ENCODE results near the gene RPP30. TPM values are rescaled to one million over a fixed set of nuclear protein-coding genes. Genes with fewer than 3 reads are reported as not detected.

The RPP30 gene
- total and polyA plus RNA-seq, 2 of the 13 experiments (the other 11 are each of a cell fraction or from before 2014, with no cell fraction given) = 27.1 to 65.0 TPM

DNA sequence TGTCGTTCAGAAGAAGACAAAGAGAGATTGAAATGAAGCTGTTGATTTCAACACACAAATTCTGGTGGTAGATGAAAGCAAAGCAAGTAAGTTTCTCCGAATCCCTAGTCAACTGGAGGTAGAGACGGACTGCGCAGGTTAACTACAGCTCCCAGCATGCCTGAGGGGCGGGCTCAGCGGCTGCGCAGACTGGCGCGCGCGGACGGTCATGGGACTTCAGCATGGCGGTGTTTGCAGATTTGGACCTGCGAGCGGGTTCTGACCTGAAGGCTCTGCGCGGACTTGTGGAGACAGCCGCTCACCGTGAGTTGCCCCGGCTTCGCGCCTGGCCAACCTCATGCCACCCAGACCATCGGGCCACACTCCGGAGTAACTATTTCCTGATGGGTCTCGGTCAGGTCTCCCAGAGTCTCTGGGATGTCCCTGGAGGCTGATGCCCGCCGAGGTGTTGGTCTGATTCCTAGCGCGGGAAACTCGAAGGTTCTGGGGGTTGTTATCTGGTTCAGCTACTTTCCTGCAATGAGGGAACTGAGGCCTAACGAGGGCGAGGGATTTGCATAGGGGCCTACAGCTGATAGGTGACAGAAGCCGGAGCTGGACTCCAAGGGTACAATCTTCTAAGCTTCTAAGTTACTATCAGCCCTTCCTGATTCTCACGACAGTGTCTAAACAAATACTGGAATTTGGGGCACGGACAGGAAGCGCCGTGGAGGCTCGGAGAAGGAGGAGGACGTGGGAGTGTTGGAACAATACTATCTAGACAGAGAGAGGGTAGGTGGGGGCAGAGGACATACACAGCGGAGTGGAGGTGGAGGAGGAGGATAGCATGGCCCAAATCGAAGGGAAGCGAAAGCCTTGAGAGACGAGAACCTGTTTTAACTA, at the start of gene RPP30 (continued):
- peak; percentile 84 for TF ChIP-seq KDM5A (IDR thresholded peaks at IDR 0.05; ENCODE audit: borderline replicate concordance, low read length)
- TF ChIP-seq TFDP2 (CRISPR knock-in tag; IDR thresholded peaks at IDR 0.05) = peak; percentile 86
- peak; percentile 61 for TF ChIP-seq POGZ (CRISPR knock-in tag; IDR thresholded peaks at IDR 0.05)
- TF ChIP-seq JARID2 (CRISPR knock-in tag; IDR thresholded peaks at IDR 0.05; ENCODE audit: insufficient replicate concordance) = peak; percentile 35
- peak; percentile 73 for TF ChIP-seq YEATS2 (CRISPR knock-in tag; IDR thresholded peaks at IDR 0.05; ENCODE audit: borderline replicate concordance)
- TF ChIP-seq HDAC2 (CRISPR knock-in tag; IDR thresholded peaks at IDR 0.05) = peak; percentile 49
- TF ChIP-seq HNF1B (CRISPR knock-in tag; IDR thresholded peaks at IDR 0.05) = peak; percentile 64
- TF ChIP-seq POLR2A (IDR thresholded peaks at IDR 0.05; ENCODE audit: insufficient read depth in 1 of 2, low read depth in 2 of 2, low read length in 2 of 2) = peak; percentile 71 to 79
- TF ChIP-seq, protein P1, sequence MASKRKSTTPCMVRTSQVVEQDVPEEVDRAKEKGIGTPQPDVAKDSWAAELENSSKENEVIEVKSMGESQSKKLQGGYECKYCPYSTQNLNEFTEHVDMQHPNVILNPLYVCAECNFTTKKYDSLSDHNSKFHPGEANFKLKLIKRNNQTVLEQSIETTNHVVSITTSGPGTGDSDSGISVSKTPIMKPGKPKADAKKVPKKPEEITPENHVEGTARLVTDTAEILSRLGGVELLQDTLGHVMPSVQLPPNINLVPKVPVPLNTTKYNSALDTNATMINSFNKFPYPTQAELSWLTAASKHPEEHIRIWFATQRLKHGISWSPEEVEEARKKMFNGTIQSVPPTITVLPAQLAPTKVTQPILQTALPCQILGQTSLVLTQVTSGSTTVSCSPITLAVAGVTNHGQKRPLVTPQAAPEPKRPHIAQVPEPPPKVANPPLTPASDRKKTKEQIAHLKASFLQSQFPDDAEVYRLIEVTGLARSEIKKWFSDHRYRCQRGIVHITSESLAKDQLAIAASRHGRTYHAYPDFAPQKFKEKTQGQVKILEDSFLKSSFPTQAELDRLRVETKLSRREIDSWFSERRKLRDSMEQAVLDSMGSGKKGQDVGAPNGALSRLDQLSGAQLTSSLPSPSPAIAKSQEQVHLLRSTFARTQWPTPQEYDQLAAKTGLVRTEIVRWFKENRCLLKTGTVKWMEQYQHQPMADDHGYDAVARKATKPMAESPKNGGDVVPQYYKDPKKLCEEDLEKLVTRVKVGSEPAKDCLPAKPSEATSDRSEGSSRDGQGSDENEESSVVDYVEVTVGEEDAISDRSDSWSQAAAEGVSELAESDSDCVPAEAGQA (IDR thresholded peaks at IDR 0.05; ENCODE audit: low read depth) = peak; percentile 66
- TF ChIP-seq, protein P1 (CRISPR knock-in tag; IDR thresholded peaks at IDR 0.05; ENCODE audit: borderline replicate concordance) = no peak
- peak; percentile 73; the same call in 1 of the 2 replicates for TF ChIP-seq ZNF598 (CRISPR knock-in tag; IDR thresholded peaks at IDR 0.05; ENCODE audit: borderline replicate concordance)
- TF ChIP-seq, protein P2, sequence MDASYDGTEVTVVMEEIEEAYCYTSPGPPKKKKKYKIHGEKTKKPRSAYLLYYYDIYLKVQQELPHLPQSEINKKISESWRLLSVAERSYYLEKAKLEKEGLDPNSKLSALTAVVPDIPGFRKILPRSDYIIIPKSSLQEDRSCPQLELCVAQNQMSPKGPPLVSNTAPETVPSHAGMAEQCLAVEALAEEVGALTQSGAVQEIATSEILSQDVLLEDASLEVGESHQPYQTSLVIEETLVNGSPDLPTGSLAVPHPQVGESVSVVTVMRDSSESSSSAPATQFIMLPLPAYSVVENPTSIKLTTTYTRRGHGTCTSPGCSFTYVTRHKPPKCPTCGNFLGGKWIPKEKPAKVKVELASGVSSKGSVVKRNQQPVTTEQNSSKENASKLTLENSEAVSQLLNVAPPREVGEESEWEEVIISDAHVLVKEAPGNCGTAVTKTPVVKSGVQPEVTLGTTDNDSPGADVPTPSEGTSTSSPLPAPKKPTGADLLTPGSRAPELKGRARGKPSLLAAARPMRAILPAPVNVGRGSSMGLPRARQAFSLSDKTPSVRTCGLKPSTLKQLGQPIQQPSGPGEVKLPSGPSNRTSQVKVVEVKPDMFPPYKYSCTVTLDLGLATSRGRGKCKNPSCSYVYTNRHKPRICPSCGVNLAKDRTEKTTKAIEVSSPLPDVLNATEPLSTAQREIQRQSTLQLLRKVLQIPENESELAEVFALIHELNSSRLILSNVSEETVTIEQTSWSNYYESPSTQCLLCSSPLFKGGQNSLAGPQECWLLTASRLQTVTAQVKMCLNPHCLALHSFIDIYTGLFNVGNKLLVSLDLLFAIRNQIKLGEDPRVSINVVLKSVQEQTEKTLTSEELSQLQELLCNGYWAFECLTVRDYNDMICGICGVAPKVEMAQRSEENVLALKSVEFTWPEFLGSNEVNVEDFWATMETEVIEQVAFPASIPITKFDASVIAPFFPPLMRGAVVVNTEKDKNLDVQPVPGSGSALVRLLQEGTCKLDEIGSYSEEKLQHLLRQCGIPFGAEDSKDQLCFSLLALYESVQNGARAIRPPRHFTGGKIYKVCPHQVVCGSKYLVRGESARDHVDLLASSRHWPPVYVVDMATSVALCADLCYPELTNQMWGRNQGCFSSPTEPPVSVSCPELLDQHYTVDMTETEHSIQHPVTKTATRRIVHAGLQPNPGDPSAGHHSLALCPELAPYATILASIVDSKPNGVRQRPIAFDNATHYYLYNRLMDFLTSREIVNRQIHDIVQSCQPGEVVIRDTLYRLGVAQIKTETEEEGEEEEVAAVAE (CRISPR knock-in tag; IDR thresholded peaks at IDR 0.05; ENCODE audit: borderline replicate concordance) = 0 out of 2 replicates have a peak, but pooled peaks have one; percentile 10
- TF ChIP-seq ZNF670 (CRISPR knock-in tag; IDR thresholded peaks at IDR 0.05; ENCODE audit: borderline replicate concordance) = peak; percentile 86; the same call in 1 of the 2 replicates
- 0 out of 2 replicates have a peak, but pooled peaks have one; percentile 19 for TF ChIP-seq ZNF292 (CRISPR knock-in tag; IDR thresholded peaks at IDR 0.05; ENCODE audit: borderline replicate concordance, low read depth)

Measured in HepG2 (cell line).